GM12874 (cell line): ENCODE measurements around the gene QDPR.

Experiments
- CTCF ChIP-seq: IDR thresholded peaks from 2 replicates; pipeline ENCODE4 v1.5.1; 2011; ENCODE audit warnings: low read depth, mild to moderate bottlenecking, control low read depth, low read length, moderate library complexity; ENCODE audit not compliant: insufficient read depth

The QDPR gene

GRCh38 chr4:17544205-17544604, 32.3 kb upstream of the QDPR start:
- TF ChIP-seq CTCF = no peak

- no peak for TF ChIP-seq CTCF
These were observed 24.0 kb upstream of the QDPR start for GRCh38 chr4:17535906-17536305.

GRCh38 chr4:17535242-17535641, 23.4 kb upstream of the QDPR start:
- TF ChIP-seq CTCF = no peak

GRCh38 chr4:17534705-17535104, 22.8 kb upstream of the QDPR start:
- TF ChIP-seq CTCF = no peak

GRCh38 chr4:17531538-17532285, 19.8 kb upstream of the QDPR start:
- no peak for TF ChIP-seq CTCF

GRCh38 chr4:17528551-17529165, 16.8 kb upstream of the QDPR start:
- TF ChIP-seq CTCF = no peak

- TF ChIP-seq CTCF = no peak
These were observed 15.0 kb upstream of the QDPR start for GRCh38 chr4:17526695-17527477.
